ENCODE measurements around the gene VAT1L.

Gene VAT1L

DNA sequence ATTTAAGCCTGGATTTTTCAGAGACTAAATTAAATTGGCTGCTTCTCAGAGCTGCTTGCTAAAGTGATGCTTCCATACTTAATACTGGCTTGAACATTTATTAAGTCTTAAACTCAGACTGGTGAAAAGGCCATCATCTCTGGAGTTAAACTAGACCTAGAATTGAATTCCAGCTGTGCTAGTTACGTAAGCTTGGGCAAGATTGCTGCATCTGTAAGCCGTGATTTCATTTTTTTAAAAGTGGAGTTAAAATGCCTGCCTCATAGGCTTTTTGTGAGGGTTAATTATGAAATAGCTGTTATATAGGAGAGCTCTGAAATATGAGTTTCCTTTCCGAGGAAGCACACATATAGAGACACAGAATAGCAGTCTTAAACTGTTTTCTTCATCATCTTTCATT, 84.7 kb downstream of the VAT1L start:
- no peak for ATAC-seq

DNA sequence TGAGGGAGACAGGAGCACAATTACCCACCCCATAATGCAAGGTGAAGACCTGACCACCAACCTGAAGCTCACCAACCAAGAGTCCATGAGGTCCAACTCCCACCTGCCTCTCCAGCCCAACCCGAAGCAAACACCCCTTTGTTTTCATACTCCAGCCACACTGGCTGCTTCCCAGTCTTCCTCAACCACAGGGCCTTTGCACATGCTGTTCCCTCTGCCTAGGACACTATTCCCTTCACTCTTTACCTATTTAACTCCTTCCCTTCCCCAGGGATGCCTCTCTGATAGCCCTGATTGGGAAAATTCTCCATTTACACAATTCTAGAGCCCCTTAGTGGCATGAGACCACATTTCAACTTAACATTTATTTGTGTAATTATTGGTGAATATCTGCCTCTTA, 86.0 kb downstream of the VAT1L start:
- no peak for ATAC-seq

DNA sequence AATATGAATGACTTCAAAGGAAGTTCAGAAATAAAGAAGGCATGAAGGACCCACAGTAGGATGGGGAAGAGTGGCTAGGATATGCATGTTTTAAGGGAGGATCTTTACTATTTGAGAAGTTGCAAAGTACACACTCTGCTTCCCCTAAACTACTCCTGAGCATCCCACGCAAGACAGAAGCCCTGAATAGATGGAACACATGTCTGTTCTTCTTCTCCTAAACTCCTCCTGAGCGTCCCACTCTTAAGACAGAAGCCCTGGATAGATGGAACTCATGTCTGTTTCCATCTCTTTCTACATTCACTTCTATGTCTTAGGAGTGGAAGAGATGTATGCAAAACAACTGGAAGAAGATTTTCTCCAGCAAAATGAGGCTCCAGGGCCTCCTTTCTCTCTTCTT, 88.4 kb downstream of the VAT1L start:
- ATAC-seq = no peak

DNA sequence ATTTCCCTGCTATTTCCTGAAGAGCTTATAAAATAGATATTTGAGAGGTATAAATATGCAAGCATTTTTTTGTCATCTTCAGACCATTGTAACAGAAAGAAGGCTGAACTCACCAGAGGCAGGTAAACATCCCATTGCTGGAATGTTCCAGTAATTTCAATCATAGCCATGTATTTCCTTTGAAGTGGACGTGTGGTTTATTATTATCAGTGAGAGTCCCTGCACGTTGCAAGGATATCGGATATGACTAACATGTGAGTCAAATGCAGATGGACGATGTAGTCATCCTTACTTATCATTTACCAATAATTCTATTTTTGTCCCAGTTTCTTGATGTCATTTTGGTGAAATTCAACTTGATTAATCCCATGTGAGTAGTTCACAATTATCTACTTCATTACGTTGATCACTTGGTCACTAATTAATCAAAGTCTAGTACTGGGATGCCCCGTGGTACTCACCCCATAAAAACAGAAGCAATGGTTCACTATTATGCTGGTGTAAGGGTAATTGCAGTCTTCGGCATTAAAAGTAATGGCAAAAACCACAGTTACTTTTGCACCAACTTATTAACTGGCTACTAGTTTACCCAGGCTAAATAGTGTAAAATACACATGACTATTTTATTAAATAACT, 89.5 kb downstream of the VAT1L start:
- ATAC-seq = no peak

DNA sequence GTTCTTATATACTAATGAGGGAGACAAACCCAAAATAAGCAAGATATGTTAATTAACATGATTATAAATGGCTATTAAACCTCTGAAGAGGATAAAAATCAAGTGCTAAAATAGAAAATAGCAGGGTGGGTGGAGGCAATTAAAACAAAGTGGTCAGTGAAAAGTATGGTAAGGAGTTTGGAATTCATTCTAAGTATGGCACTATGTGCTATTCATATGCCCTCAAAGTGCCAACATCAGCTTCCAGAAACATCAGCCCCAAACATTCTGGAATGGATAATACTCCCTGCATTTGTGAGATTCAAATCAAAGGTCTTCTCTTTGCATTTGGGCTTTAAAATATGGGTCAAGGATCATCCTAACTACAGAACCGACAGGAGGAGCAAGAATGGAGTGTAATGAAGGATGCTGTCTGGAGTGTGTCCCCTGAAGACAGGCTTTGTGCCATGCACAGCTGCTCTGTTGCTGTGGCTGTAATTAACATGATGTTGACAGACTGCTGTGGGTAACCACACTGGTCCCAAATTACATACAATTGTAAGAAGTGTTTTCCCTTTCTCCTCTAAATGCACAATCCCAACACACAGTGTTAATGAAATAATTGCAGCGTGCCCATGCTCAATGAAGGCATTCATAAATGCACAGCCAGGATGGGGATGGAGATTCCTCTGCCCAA, 93.1 kb downstream of the VAT1L start:
- ATAC-seq = no peak

DNA sequence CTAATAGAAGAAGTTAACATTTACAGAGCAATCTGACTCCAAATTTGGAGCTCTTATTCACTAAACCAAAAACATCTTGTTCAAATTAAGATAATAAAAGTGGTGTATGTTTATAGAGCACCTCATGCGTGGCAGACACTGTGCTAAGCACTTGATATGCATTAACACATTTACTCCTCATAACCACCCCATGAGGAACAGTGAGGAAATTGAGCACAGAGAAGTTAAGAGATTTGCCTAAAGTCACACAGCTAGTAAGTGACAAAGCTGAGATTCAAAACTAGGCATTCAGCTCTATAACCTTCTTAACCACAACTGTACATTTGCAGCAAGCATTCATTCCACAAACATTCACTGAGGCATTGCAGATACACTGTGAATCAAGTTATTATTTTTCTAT, 94.0 kb downstream of the VAT1L start:
- no peak for ATAC-seq

DNA sequence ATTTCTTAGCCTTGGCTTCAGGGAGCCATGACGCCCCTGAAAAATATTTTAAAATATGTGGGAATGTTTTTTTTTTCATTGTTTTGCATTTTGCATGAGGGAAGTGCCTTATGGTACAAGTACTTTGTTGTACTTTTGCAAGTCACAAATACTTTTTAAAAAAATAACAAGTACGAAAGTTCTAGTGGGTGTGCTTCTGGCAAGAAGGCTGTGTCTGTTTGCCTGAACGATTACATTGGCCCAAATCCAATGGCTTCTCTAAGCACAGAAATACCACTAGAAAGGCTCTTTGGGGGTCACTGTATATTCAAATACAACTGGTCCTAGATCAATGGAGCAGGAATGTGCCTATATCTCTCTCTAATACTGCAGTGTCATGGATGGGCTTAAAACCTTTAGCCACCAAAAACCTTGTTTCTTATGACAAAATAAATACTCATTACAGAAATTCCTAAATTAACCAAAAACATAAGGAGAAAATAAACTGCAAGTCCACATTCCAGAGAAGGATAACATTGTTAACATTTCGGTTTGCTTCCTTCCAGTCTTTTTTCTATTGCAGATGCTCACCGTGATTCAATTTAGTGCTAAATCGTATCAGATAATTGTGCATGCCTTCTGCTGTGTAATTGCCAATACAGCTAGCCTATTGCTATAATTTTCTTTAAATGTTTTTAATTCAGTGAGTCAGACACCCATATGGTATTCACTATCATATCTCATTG, 97.4 kb downstream of the VAT1L start:
- no peak for ATAC-seq

DNA sequence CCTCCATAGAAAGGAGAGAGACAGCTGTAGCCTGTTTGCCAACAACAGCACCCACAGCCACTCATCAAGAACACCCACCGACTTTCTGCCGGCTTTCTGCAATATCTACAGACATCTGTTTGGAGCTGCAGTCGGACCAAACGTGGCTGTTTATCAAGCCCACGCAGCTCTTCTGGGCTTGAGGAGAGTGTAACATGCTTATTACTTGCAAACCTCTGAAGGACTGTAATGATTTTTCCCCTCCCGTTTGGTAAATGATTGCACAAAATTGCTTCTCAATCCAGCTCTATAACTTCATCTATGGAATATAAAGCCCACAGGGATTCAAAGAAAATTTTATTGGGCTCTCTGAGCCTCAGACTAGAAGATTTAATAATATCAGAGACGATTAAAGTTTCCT, 100.5 kb downstream of the VAT1L start:
- ATAC-seq = no peak

DNA sequence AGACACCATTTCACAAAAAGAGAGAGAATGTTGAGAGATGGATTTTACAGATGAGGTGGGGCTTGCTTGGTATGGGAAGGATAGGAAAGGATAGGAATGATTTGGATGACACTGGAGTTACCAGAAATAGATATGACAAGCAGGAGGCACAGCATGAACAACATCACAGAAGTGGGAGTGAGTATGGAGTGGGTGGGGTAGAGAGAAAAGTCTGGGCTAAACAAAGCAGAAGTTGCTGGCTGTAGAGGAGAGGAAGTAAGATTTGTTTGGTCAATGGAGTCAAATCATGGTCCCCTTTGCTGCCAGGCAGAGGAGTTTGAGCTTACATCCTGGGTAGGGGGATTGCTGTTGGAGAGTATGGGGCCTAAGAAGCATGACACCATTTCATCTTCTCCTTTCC, 101.7 kb downstream of the VAT1L start:
- ATAC-seq = no peak

DNA sequence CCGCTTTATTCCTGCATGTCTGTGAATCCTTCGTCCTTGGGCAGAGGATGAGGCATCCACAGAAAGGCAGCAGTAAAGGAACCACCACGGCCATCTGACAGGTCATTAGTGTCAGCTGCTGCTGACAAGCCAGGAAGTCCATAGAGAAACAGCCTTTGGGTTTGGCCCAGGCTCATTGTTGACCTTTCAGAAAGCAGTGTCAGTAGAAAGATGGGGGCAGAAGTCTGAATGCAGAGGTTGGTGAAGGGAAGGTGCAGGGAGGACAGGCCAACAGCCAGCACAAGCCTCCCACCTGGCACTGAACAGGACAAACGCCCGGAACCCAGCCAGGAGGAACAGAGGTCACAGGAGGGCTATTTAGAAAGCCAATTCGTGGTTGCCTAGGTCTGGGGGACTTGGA, 105.8 kb downstream of the VAT1L start:
- no peak for ATAC-seq

DNA sequence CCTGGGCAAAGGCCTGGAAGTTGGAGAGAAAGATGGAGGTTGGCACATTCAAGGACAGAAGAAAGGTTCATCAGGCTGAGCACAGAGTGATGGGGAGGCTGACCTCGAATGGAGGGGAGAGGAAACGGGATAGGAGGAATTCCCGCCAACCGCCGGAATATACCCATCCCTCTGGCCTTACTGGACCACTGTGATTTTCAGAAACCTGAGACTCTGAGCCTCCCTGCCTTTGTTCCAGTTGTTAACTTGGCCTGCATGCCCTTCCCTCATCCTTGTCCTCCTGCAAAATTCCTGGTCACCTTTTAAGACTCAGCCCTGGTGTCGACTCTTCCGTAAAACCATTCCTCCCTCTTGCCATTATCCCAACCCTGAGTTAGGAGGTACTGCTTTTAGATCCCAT, 107.6 kb downstream of the VAT1L start:
- ATAC-seq = no peak

DNA sequence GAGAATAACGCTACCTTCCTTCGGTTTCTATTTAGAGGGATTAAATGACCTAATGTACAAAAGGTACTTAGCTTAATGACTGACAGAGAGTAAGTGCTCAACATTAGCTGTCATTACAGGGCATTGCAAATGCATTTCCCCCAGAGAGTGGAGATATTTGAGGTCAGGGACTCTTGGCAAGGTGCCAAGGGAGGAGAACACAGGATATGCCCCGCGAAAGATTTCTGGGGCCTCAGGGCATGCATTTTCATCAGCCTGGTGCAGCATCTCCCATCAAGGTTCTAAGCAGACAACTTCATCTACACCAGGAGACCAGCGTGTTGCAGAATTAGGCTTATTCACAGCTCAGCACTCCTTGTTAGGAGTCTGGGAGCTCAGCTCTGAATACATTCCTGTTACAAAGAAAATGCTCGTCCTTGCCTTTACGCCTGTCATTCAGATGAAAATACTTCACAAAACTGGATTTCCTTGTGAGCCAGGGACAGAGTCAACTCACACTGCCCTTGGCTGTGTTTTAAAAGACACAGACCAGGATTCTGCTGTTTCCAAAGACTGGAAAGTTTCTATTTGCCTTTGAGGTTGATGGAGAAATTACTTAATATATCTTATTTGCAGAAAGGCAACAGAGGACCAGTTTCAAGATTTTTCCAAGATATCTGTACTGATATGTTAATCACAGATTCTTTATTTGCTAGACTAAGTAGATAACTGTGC, 108.2 kb downstream of the VAT1L start:
- ATAC-seq = no peak

DNA sequence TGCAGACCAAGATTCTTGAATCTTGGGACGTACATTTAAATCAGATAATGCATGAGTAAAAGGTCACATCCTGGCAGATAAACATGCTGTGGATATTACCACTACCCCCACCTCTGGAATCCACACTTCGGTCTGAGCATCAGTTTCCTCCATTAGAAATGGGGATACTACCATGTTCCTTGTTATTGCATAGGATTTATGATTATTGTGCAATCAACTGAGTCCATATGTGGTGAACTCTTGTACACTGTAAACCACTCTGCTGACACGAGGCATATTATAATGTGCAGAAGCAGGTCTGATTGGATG, 108.7 kb downstream of the VAT1L start:
- ATAC-seq = no peak

DNA sequence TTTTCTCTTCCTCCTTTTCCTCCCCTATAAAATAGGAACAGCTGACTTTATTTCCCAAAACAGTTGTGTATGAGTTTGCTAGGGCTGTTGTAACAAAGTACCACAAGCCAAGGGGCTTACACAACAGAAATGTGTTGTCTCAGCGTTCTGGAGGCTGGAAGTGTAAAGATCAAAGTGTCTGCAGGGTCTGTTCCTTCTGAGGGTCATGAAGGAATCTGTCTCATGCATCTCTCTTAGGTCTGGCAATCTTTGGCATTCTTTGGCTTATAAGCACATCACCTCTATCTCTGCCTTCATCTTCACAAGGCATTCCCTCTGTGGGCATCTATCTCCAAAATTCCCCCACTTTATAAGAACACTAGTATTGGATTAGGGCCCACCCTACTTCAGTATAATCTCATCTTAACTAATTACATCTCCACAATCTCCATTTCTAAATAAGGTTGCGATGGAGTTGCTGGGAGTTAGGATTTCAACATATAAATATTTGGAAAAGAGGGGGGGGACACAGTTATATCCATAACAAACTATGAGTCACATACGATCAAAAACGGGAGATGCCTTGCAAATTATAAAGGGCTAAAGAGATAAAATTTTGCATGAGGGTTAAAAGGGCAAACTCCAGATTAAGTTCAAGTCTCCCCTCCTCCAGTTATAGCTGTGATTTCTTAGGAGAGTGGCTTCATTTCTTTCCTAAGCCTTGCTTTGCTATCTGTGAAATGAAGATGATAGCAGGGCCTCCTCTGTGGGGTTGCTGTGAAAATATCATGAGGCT, 109.7 kb downstream of the VAT1L start:
- ATAC-seq = no peak

DNA sequence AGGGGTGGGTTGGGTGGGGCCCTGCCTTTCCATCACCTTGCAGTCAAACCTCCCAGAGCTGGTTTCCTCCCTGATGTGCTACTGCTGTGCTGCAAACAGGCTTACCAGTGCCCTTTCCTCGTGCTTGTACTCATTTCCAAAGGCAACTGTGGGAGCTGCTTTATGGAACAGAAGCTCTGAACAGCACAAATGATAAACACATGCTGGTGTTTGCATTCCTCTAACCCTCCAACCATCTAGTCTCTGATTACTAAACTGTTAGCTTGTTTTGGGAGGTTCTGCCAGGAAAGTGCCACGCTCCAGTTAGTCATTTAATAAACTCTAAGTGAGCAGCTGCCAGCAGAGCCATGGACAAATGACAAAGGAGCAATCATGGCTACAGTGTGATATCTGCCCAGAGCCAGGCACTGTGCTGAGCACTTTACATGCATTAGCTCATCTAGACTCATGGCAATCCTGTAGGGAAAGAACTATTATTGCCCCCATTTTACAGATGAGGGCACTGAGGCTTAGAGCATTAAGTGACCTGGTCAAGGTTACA, 110.4 kb downstream of the VAT1L start:
- ATAC-seq = no peak

DNA sequence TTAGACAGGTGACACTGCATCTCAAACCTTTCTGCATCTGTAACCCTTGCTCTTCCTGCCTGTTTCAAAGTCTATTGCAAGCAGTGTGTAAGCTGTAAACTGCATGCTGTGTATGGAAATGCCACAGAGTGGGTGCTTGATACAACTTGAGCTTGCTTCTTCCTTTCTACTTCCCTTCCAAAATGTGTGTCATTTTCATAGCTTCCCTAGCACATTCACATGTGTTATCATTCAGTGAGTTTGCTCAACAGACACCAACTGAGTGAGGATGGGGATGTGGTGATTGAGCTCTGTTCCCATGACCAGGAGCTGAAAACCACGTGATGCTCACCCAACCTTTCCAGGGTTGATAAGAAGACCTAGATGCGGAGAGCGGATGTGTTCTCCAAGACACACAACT, 111.1 kb downstream of the VAT1L start:
- ATAC-seq = no peak

DNA sequence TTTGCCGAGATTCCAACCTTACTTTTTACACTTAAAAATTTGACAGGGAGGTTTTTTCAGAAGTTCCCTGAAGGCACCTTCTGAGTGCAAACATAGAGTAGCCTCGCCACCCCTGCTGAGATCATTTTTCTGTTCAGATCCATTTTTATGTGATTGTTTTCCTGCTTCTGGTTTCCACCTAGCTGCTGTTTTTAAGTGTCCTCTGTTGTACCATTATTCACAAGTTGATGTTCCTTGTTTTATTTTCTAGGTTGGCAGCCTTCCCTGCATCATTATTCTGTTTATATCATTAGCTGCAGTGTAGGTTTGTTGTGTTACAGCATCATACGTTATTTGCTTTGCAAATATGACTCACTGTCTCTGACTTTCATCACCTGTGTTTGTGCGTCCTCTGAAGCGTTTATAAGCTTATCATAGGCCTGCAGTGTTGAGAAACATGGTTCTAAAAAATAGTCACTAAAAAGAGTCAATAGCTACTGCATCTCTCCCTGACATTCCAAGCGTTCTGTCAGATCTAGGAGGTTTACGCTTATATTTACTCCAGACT, 117.1 kb downstream of the VAT1L start:
- ATAC-seq = no peak

DNA sequence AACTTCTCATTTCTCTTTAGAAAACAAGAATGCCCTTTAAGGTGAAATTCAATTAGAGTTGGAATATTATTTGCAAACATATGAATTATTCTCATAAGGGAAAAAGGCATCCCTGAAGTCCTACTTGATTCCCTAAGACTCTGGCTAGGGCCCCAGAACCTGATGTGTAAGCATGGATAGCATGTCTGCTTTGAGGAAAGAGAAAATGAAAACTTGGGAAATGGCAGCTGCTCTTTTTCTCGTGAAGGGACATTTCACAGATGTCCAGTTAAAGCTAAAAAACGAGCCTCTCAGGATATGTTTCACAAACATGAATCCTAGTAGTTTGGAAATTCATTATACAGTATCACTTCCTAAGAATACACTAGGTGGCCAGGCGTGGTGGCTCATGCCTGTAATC, 121.7 kb downstream of the VAT1L start:
- ATAC-seq = no peak

DNA sequence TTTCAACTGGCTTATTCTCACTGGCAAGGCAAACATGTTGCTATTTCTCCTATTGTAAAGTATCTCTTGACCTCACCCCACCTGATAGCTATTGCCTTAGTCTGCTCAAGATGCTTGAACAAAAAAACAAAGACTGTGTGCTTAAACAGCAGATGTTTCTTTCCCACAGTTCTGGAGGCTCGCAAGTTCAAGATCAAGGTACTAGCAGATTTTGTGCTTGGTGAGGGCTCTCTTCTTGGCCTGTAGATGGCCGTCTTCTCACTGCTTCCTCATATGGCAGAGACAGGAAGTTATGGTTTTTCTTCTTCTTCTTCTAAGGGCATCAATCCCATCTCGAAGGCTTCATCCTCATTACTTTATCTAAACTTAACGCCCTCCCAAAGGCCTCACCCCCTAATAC, 124.3 kb downstream of the VAT1L start:
- no peak for ATAC-seq

DNA sequence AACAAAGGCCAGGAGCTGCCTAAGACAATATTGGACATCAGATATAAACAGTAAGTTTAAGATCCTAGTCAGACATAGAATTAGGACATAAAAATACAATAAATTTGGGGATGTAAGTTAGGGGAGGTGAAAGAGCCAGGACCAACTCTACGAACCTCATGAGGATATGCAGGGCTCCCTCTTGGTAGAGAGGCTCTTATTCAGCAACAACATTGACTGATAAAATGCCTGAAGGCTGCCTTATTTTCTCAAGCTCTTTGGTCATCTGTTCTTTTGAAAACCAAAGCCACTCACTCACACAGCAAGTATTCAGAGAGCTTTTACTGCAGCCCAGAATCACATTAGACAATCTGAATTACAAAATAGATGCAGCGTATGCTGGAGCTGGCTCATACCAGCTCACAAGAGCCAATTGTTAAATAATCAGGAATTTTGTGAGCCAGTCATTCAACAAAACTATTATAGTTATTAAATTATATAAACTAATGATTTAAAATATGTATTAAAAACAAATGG, 125.4 kb downstream of the VAT1L start:
- no peak for ATAC-seq

DNA sequence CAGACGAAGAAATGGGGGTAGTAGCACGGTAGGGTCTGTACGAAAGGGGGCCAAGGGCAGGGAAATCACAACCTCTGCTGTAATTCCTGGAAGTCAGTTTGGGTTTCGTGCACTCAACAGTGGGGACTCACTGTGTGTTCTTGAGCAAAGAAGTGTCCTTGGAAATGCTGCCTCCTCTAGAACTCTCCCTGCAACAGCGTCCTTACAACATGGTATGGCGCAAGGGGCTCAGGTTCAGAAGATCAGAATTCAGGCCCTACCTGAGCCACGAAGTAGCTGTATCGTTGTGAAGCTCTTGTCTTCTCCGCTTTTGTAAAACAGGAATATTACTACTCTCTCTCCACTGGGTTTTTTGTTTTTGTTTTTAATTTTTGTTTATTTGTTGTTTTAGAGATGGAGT, 127.7 kb downstream of the VAT1L start:
- ATAC-seq = no peak

DNA sequence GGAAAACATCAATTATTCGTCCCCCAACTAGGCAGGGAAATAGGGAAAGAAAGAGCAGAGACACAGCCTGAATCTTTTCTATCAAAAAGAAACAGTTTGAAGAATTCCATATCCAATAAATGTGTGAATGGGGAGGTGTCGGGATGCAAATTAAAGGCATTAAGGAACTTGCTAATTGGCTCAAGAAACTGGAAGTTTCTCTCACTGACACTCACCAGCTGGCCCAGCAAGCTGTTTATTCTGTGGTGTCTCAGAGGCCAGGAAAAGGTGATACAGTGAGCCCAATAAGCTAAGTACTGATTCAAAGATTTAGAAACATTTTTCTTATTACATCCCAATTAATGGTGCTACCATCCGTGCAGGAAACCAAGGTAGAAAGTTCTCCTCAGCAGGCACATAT, 129.6 kb downstream of the VAT1L start:
- ATAC-seq = no peak

Data from activated CD4-positive, CD25-positive, alpha-beta regulatory T cell treated with anti-CD3 and anti-CD28 coated beads, Interleukin-2, amount 50 U/mL, for 24 hours (primary cell).